HepG2 (cell line): ENCODE measurements around the gene CORT. TPM values are rescaled to one million over a fixed set of nuclear protein-coding genes. Genes with fewer than 3 reads are reported as not detected.

Experiments used
- CBX5 ChIP-seq: sonication (generic); formaldehyde crosslinking; IDR thresholded peaks from 2 replicates; pipeline ENCODE4 v1.4.0; 2020; ENCODE audit warnings: missing genetic modification reagents, borderline replicate concordance
- CCAR2 ChIP-seq: fragments of 200-400 bp; formaldehyde crosslinking; optimal IDR thresholded peaks from 2 replicates; pipeline ENCODE3; 2018; ENCODE audit warnings: low read depth, mild to moderate bottlenecking, low read length, moderate library complexity
- CEBPB ChIP-seq: IDR thresholded peaks from 2 replicates; pipeline ENCODE4 v1.6.1; 2011; ENCODE audit warnings: low read depth, low read length, improper control_type of control experiment, borderline replicate concordance
- EHMT2 ChIP-seq: fragments of 200-600 bp; sonication (generic); IDR thresholded peaks from 2 replicates; pipeline ENCODE4 v1.7.0; 2017; ENCODE audit warnings: antibody characterized with exemption, low read depth, low read length, borderline replicate concordance
- HMGXB3 ChIP-seq: sonication (generic); formaldehyde crosslinking; IDR thresholded peaks from 2 replicates; pipeline ENCODE4 v1.4.0; 2020; ENCODE audit warnings: missing genetic modification reagents, borderline replicate concordance
- HOXA3 ChIP-seq: sonication (generic); formaldehyde crosslinking; IDR thresholded peaks from 2 replicates; pipeline ENCODE4 v1.5.0; 2020; ENCODE audit warnings: missing genetic modification reagents
- KLF13 ChIP-seq: sonication (generic); formaldehyde crosslinking; IDR thresholded peaks from 2 replicates; pipeline ENCODE4 v1.4.0; 2020; ENCODE audit warnings: mild to moderate bottlenecking, missing genetic modification reagents
- PAF1 ChIP-seq: IDR thresholded peaks from 2 replicates; pipeline ENCODE4 v1.6.1; 2016; ENCODE audit warnings: missing genetic modification reagents, missing compliant biosample characterization
- PATZ1 ChIP-seq: sonication (generic); formaldehyde crosslinking; IDR thresholded peaks from 2 replicates; pipeline ENCODE4 v1.4.0; 2020; ENCODE audit warnings: missing genetic modification reagents
- PHB2 ChIP-seq: fragments of 450-650 bp; IDR thresholded peaks from 2 replicates; pipeline ENCODE4 v1.6.1; 2018; ENCODE audit not compliant: partially characterized antibody
- ZNF318 ChIP-seq: sonication (generic); formaldehyde crosslinking; IDR thresholded peaks from 2 replicates; pipeline ENCODE4 v1.4.0; 2020; ENCODE audit warnings: mild to moderate bottlenecking, missing genetic modification reagents
- polyA plus RNA-seq, 8 experiments: library from polyadenylated mRNA; depleted of rRNA in 3 of 8; stranded (reverse) in 7 of 8; unstranded in 1 of 8; fragments of >200 nt; fragmentation: Illumina TruSeq in 4 of 8; extraction: Trizol in 4 of 8; gene quantifications; 2 replicates each; pipeline versions ENCODE4 v1.2.1 to v1.2.3, GENCODE V29; 2011 to 2016; ENCODE audit warnings: low read depth in 4 of 8, missing spikeins in 1 of 8, mixed read lengths in 1 of 8; ENCODE audit not compliant: insufficient read depth in 1 of 8
- total RNA-seq, 5 experiments: library from RNA; depleted of rRNA; stranded (reverse); fragments of >200 nt; fragmentation: Illumina TruSeq; extraction: Trizol; gene quantifications; 2 replicates each; pipeline ENCODE4 v1.2.3, GENCODE V29; 2016; ENCODE audit warnings: low read depth in 1 of 5
- TF ChIP-seq, protein P1 (sequence below): sonication (generic); formaldehyde crosslinking; IDR thresholded peaks from 2 replicates; pipeline ENCODE4 v1.4.0; 2020; ENCODE audit warnings: missing genetic modification reagents; ENCODE audit errors: not compliant biosample characterization

Gene CORT
- total and polyA plus RNA-seq, 2 of the 13 experiments (the other 11 are each of a cell fraction or from before 2014, with no cell fraction given) = 0.11 to 0.62 TPM

DNA sequence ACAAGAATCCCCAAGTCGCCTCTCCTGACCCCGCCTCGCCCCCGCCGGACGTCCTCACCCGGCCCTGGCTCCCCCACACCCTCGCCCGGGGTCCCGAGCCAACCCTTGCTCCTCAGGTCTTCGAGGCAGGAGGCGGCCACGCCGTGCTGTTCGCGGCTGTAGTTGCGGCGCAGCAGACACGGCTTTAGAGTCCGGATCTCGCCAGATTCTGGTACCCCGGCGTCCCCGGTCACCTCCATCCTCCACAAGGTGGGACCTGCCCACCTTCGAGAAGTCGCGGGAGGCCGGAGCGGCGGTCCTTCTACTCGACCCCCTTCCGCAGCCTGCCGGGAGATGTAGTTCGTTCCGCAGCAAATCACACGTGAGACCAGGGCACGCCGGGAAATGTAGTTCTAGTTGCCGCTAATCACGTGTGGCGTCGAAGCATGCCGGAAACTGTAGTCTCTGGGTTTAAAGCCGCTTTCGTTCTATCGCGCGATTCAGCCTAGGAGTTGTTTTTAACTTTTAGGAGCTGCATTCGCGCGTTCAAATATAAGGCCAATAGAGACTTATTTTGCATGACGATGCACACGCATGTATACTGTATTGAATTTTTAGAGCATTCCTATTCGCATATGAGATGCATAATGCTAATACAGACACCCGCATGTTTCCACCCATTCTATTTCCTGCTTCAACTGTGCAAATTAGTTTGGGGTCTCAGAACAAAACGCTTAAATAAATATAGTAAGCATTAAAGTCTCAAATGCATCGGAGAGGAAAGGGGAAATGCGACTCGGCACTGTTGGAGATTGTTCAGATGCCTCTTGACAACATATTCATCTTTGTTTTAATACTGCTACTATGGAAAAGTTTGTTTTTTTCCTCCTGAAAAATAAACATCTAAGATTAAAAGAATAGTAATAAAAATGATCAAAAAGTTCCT, 22.7 kb downstream of the CORT start, which contains the start of gene DFFA (continued):
- TF ChIP-seq PATZ1 = peak; percentile 74
- TF ChIP-seq EHMT2 = no peak
- TF ChIP-seq PAF1 (CRISPR knock-in tag) = no peak
- no peak; the same call in 1 of the 2 replicates for TF ChIP-seq KLF13 (CRISPR knock-in tag)
- no peak for TF ChIP-seq ZNF318 (CRISPR knock-in tag)
- TF ChIP-seq CEBPB = no peak
- TF ChIP-seq, protein P1, sequence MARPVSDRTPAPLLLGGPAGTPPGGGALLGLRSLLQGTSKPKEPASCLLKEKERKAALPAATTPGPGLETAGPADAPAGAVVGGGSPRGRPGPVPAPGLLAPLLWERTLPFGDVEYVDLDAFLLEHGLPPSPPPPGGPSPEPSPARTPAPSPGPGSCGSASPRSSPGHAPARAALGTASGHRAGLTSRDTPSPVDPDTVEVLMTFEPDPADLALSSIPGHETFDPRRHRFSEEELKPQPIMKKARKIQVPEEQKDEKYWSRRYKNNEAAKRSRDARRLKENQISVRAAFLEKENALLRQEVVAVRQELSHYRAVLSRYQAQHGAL (CRISPR knock-in tag) = no peak
- peak; percentile 93 for TF ChIP-seq HOXA3 (CRISPR knock-in tag)
- peak; percentile 83; the same call in 1 of the 2 replicates for TF ChIP-seq HMGXB3
- no peak for TF ChIP-seq PHB2
- no peak for TF ChIP-seq CCAR2
- TF ChIP-seq CBX5 (CRISPR knock-in tag) = peak; percentile 82; the same call in 1 of the 2 replicates
